Renal cortex interstitium (tissue), 11 donors: ENCODE results near the gene SULT1E1. TPM values are rescaled to one million over a fixed set of nuclear protein-coding genes. Genes with fewer than 3 reads are reported as not detected.
"Not testable (repeated sequence)": the region's sequence is repeated elsewhere in the genome, so short reads cannot be mapped to it uniquely, and the experiment has no call there.

Experiments used
- DNase-seq, 11 donors: peaks; one replicate each; pipeline ENCODE4 v3.0.0-alpha.2; 2013; ENCODE audit warnings: low read depth in 9 of 11, low spot score in 4 of 11; ENCODE audit errors: extremely low read depth in 1 of 11
- polyA plus RNA-seq, 3 donors: library from polyadenylated mRNA; unstranded; fragments of 120-200 nt; gene quantifications; one replicate each; pipeline ENCODE4 v1.2.1, GENCODE V29; 2013; ENCODE audit not compliant: insufficient read length in 3 of 3

SULT1E1 gene
- polyA plus RNA-seq, 3 donors, result 414 to 554 (median 457) TPM

DNA sequence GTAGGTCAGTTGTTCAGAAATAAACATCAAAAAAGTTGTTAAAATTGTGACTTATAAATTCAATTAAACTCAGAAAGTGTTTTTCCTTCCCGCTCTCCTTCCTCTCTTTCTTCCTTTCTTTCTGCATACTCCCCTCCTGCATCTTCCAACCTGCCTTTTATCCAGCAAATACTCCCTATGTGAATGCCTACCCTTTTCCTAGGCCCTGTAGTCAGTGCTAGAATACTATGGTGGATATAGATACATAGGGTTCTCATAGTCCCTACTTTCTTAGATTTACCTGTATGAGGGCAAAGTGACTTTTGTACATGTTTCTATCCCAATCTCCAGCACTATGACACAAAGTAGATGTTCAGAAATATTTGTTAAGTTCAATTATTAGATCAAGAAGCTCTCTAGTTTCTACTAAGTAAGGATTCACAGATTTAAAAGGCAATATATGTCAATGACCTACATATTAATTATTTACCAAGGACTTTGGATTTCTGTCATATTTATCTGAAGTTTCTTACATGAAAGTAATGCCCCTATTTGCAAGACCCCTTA is 732 bp downstream of the SULT1E1 start:
- no peak for DNase-seq

DNA sequence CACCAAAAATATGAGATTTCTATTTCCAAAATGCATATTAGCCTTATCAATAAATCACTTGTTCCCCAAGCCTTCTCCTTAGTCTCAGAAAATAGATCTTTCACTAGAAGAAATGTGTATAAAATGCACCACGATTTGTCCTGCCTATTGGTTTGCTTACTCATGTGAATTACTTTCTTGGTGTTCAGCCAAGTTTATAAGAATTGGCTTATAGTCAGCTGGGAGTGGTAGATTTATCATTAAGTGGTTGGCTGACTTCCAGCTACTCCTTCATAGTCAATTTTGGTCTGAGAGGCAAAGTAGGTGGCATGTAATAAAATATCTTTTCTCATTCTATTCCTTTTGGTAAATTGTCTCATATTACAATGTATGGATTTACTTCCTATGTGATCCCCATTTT is 1.3 kb downstream of the SULT1E1 start:
- peak in 4 of 11 donors; percentile 13 to 51 (median 37) for DNase-seq

DNA sequence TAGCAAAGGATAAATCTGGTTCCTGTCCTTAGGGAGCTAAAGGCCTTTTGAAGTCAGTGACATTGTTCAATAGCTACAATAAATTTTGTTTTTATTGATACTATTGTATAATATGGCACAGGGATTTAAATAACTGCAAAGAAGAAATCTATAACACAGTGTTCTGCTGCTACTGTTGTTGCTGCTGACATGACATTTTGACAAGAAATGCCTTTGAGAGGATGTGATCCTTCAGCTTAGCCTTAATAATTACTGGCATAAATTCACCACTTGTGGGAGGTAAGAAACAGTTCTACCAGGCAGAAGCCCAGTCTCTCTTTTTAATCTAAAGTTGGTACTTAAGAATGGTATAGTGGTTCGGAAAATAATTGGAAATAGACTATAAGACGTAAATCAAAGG is 4.1 kb downstream of the SULT1E1 start:
- DNase-seq, result no peak

DNA sequence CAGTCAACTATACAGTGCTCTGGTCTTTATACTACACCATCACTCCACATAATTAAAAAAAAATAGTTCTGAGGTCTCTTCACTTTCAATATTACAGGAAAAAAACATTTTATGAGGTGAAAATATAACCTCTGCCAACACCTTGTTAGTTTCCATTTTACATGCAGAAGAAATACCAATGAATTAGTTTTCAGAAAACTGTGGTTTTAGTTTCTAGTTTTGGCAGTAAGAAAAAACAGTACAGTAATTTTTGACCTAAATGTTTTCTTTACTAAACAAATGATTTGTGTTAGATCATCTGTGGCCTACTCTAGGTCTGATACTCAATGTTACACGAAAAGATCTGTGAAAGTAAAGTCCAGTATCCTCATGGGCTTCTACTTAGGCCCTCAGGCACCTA is 10.0 kb downstream of the SULT1E1 start:
- no peak for DNase-seq

DNA sequence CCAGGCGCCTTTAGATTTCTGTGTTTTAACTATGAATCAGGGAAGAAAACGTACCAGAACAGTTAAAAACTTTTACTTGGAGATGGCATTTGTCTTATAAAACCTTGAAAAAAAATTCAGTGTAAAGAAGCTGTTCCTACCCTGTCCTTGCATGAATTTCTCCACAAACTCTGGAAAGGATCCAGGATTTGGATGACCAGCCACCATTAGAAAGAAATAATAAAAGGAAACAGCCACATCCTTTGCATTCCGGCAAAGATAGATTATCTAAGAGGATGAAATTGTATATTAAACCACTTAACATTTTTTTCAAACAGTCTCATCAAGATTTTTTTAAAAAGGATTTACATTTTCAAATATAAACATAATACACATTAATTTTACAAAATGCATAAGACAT is 10.6 kb downstream of the SULT1E1 start:
- no peak for DNase-seq

DNA sequence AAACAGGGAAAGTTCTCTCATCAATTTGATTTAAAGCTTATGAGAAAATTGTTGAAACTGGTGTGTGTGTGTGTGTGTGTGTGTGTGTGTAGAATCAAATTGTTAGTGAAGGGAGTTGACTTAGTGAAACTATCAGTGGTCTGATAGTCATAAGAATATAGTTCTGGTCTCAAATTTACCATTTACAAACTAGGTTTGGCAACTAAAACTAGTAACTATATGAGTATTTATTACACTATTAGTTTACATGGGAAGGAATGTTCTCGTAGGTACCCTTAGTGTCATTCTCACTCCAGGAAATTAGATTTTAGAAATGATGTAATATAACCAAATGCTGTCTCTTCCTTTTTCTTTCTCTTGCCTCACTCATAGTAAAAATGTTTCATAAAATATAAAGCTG is 11.9 kb downstream of the SULT1E1 start:
- DNase-seq, result no peak

DNA sequence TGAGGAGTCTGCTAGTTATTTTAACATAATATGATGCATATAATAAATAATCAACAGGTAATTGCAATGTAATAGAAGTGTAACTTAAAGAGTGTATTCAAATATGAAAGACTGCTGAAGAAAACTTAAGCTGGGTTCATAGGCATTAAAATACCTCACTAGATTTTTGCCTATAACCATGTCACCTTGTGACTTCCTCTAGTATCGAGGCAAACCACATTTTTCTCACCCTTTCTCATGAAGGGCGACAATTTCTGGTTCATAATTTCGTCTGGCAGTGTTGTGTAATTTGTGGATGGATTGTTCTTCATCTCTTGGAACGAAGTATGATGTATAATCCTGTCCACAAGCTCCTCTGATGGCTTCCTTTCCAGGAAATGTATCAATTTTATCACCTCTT is 16.0 kb downstream of the SULT1E1 start:
- DNase-seq, result no peak

DNA sequence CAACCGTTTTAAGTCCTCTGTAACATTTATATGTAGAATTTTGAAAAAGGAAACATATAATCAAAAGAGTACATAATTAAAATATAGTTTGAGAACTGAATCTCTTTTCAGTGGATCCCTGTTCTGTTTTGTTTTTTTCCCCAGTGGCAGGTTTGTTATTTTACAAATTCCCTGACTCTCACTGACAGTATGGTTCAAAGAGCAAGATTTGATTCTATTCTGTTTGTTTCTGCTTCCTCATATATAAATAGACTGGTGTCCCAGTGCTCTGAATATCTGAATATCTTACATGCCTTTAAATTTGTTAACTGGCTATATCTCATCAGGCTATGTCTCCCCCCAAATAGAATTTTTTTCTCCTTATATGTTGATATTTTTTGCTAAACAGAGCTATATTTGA is 16.6 kb downstream of the SULT1E1 start:
- DNase-seq, result no peak

DNA sequence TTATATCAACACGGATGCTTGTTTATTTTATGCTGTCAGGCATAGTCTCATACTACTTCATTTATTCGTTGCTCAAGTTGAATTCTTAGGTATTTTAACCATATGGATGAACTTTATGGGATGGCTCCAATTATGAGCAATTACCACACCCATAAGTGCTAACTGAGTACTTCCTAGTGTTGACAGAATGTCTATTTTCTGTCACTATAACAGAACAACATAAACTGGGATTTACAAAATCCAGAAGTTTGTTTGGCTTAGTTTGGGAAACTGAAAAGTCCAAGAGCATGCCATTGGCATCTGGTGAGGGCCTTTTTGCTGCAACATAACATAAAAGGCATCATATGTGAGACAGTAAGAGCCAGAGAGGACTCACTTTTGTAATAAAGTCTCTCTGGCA is 21.0 kb downstream of the SULT1E1 start:
- no peak for DNase-seq

DNA sequence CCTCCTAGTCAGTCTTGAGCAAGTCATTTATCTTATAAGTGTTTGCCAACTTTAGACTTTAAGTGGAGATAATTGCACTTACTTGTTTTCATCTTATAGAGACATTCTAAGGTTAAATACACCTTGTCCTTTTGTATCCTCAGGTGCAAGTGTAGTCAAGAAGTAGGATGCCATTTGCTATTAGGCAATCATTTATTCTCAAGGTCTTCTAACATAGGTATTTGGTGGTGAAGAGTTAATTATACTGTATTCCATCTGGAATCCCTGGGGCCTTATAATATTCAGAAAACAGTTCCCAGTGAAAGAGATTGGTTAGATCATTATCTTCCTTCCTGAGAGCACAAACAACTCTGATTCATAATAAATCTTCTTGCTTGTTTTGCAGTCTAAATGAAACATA is 23.7 kb downstream of the SULT1E1 start:
- DNase-seq, result no peak

DNA sequence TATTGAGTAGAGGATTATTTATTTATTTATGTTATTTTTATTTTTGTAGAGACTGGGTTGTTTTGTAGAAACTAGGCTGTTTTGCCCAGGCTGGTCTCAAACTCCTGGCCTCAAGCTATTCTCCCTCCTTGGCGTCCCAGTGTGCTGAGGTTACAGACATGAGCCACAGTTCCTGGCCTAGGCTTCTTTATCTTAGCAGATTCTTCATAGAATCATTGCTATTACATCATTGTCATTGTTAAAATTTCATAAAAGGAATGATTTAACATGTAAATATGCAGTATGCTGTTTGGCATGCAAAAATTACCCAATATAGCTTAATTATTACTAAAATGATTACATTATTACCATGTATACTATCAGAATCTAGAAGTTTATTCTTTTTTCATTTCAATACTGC is 24.2 kb downstream of the SULT1E1 start:
- no peak for DNase-seq

DNA sequence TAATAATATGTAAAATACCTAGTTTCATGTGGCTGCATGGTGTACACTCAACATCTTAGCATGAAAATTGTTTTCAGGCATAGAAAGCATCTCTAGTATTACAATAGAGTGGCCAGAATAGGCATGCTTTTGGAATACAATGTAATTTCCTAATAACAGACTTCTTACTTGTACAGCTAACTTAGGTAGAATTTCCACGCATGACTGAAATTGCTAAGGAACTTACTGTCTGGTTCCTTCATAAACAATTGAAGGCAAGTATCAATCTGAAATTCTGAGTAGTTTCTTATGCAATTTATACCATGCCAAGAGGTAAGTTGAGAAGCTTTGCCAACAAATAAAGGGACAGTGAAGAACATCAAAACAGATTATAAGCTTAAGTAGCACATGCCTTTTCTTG is 26.7 kb downstream of the SULT1E1 start:
- DNase-seq, result no peak

DNA sequence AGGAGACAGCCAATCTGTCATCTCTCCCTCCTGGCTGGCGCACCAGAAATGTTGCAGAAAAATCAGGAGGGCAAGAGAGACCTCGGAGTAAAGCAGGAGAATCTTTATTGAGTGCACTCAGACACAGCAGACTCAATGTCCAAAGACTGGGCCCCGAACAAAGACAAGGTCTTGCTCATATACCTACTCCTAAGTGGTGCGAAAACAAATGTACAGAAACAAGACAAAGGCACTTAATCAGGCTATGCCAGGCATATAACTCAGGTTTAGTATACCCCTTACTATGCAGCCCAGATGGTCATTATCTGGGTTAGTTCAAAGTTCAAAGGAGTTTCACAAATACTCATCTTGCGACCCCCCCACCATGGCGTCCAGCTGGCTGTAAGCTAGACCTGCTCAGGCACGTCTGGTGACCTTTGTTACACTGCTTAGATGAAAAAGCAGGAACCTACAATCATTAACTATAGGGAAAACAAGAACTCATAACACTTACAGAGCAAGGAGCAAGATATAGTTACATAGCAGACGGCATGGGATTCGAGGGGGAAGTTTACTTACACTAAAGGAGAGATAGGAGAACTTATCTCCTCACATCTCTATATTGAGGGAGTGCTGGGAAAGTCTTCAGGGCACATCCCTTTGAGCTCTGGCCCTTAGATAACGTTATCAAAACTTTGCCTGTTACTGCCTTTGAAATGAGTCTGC is 27.5 kb downstream of the SULT1E1 start:
- DNase-seq, result peak in 5 of 11 donors; percentile 24 to 66 (median 42)

DNA sequence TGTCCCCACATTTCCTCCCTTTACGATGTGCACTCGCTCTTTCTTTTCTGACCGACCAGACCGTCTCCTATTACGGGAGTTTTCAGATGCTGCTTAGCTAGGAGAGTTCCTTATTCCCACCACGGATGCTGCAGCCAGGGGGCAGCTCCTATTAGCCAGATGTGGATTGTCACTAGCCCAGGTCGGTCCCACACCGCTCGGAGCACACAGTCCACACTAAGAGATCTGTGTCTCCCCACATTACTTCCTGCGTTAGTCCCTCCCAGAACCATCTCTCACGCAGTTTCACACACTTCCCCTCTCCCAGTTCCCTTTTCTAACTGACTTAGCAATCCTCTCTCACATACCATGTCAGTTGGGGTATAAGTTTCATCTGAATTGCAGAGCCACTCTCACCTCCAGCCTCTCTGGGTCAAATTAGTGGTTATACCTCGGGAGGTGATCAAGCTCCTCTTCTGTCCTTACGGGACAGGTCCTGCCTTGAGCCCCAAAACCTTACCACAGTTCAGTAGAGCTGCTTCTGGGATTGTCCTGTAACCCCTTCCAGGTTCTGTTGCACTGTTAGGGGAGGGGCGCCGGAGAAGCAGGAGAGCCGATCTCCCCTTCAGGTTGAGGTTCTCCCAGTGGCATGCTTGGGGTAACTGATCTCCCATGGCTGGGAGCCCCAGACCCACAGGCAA is 28.2 kb downstream of the SULT1E1 start:
- no peak for DNase-seq

DNA sequence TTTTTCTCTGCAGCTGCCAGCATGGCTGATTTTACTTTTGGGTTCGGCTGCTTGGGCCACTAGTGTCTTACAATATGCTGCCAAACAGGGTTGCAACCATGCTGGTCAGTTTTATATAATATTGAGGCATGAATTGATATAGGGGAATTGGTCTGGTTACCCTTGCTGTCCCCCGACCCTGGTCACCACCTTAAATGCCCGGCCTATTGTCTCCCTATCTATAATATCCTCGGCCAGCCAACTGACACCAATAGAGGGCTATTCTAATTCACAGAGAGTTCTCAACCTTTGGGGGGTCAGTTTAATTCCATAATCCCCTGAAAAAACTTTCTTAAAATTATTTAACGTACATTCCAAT is 28.7 kb downstream of the SULT1E1 start:
- no peak for DNase-seq

DNA sequence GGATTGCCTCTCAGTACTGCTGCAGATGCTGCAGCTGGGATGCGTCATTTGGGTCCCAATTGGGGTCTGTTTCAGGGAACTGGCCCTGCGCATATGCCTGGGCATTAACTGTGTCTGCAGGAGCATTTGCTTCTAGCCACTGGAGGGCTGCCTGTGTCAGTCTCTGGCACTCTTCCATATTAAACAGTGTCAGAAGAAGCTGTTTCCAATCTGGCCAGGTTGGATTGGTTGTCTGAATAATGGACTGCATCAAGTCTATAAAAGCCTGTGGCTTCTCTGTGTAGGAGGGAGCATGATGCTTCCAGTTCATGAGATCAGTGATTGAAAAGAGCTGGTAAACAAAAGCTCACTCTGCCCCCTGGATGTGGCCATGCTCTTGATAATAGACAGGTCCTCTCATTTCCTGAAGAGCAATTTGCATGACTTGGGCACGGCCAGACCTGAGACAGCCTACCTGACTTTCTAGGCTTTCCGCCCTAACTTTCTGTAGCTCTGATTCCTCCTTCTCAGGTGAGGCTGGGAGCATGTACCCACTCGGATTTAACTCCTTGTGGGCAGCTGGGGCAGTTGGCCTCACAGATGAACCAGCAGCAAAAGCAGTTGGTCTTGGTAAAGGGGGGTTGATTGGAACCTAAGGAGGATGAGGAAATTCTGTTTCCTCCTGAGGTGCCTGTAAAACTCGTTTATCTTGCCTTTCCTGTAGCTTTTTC is 29.2 kb downstream of the SULT1E1 start:
- peak in 7 of 11 donors; percentile 12 to 40 (median 27) for DNase-seq

DNA sequence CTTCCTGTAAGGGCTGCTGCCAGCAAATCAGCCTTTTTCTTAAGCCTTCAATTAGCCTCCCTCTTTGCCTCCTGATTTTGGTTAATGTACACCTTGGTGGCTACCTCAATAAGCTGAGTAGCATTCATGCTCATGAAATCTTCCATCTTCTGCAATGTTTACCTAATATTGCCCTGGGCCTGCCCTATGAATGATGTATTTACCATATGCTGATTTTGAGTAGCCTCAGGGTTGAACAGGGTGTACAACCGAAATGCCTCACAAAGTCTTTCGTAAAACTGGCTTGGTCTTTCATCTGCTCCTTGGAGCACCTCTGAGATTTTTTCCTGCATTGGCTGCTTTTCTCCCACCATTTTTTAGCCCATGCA is 29.8 kb downstream of the SULT1E1 start:
- DNase-seq, result no peak

DNA sequence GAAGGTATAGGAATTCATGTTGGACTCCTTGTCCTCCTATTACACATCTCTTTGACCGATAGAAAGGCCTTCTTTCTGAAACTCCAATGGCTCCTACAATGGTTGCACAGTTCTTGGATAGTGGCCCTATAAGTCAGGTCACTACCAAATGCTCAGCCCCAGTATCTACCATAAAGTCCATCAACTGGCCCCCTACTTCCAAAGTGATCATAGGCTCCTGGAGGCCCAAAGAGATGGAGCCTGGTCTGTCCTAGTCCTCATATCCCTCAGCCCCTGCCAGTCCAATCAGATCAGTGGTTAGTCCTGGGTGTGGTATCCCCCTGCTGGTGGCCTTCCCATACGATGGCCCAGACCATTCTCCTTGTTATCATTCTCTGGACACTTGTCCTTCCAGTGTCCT is 30.3 kb downstream of the SULT1E1 start:
- DNase-seq, result no peak

DNA sequence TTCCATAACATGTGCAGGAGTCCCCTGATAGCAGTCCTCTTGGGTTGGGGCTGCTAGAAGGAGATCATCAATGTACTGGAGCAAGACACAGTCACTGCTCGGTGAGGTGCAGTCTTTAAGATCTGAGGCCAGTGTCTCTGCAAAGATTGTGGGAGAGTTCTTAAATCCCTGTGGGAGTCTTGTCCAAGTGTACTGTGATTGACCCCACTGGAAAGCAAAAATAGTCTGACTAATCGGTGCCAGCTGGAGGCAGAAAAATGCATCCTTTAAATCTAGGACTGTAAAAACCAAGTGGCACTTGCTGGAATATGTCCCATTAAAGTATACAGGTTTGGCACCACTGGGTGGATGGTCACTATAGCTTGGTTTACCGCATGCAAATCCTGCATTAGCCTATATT is 31.1 kb downstream of the SULT1E1 start:
- no peak for DNase-seq

DNA sequence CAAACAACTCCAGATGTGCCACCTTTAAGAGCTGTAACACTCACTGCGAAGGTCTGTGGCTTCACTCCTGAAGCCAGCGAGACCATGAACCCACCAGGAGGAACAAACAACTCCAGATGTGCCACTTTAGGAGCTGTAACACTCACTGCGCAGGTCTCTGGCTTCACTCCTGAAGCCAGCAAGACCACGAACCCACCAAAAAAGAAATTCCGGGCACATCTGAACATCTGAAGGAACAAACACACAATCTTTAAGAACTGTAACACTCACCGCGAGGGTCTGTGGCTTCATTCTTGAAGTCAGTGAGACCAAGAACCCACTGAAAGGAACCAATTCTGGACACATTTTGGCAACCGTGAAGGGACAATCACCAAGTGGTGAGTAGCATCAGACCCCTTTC is 34.9 kb downstream of the SULT1E1 start:
- not testable (repeated sequence) for DNase-seq
